Stimulated activated naive CD8-positive, alpha-beta T cell treated with anti-CD3 and anti-CD28 coated beads, Interleukin-15, Interleukin-2, amounts not matched to agents 100 U/mL and 50 U/mL, for 24 hours (primary cell): ENCODE measurements around the gene MLX.

Source experiments
- ATAC-seq: fragments of 150-1000 bp; cut with Tn5 transposase; one replicate; pipeline ENCODE4 v1.10.0; 2021
- DNase-seq: peaks from one replicate; pipeline ENCODE4 v3.0.0; 2021

The MLX gene, protein sequence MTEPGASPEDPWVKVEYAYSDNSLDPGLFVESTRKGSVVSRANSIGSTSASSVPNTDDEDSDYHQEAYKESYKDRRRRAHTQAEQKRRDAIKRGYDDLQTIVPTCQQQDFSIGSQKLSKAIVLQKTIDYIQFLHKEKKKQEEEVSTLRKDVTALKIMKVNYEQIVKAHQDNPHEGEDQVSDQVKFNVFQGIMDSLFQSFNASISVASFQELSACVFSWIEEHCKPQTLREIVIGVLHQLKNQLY

DNA sequence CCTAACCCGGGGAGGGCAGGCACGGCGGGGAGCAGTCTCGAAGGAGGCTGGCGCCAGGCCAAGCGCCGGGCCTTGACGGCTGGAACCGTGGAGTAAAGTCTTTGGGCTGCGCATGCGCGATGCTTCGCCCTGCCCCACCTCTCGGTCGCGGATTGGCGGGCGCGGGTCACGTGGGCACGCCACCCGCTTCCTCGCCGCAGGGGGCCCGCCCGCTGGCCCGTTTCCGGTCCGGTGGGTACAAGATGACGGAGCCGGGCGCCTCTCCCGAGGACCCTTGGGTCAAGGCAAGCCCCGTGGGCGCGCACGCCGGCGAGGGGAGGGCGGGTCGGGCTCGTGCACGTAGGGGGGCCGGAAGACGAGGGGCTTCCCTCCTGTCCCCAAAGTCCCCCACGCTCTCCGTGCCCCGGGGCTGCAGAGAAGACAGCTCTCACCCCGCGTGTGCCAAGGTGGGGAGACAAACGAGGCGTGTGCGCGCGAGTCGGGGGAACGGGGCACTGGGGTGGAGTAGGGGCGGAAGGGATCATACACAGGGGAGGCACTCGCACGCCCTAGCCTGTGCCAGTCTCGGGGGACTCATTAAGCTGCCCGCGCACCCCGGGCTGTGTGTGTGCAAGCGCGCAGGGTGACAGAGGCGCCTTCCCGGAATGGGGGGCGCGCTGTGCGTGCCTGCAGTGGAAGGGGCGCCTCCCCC lies at the start of gene MLX:
MLX (plus strand) TSS at position 218 of the 691 bp plus-strand sequence; CDS start at position 243, 25 bp downstream.
- ATAC-seq, result peak; percentile 75
- peak; percentile 95 for DNase-seq

DNA sequence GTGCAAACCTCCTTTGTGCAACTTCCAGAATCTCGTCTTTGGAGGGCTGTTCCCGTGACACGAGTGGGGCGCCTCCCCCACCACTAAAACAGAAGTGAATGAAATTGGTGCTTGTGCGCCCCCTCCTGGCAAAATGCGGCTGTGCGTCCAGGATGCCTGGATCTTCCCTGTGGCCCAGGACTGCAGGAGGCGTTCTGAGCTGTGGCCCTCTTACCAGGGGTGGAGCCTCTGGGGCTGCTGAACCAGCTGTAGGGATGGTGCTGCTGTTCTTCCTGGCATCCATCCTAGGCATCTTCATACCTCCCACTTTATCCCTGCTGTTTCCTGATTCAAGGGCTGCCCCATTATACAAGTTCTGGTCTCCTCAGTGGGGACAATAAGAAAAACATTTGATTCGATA lies 49.4 kb upstream of the MLX start:
- ATAC-seq, result peak; percentile 84
- peak; percentile 87 for DNase-seq

DNA sequence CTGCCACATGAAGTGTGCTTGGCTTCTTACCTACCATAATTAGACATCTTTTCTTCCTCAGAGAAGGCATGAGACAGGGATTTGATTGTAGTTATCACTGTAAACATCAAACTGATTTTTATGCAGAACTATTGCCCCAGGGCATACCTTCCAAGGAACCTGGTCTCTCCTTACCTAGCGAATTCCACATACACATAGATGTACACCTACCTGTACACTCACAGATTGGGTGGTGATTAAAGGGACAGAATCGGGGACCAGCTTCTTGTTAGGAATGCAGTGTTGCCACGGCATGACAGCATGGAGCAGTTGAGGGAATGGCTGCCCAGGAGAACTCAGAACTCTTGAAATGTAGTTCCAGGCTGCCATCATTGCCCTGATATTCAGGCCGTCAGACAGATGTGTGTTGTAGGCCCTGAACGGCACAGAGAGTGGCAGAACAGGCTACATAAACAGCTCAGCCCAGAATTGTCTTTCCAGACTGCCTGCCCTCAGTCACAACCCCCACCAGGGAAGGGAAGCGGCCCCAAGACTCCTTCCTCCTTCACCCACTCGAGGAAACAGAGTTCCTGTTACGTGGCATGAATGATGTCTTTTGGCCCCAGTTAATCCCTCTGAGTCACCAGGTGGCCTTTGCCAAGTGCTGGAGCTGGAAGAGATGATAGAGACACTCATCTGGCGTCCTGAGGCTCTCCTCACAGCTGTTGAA lies 48.7 kb upstream of the MLX start:
- DNase-seq (no peak), ATAC-seq (no peak)

DNA sequence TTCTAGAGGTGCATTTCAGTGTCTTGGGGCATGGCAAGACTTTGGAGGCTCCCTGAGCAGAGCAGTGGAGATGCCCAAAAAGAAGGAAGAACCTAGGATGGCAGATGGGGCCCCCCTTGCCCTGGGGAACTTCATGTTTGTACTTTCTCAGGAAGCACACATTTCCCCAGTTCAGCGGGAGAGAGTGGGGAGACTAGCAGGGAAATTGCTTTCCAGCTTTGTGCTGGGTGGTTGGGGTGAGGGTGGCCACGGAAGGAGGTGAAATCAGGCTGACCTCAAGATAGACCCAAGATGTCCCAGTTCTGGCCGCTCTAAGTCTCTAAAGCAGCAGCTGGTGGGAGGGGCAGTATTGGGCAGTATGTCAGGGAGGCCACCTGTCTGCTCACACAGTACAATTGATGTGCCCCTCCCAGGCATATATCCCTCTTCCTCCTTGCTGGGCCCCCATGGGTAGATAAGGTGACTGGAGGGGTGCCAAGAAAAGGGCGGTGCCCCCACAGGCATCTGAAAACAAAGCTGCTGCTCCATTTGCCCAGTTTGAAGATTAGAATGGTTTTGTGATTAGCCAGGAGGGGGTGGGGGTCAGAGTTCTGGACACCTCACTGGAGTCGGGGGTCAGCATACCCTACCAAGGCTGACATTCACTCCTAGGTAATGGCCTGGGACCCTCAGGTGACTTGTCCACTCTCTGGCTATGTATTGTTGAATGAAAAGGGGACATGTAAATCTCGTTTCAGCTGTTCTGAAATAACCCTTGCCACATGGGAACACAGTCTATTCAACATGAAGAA lies 48.0 kb upstream of the MLX start:
- DNase-seq, result no peak
- ATAC-seq, result no peak

DNA sequence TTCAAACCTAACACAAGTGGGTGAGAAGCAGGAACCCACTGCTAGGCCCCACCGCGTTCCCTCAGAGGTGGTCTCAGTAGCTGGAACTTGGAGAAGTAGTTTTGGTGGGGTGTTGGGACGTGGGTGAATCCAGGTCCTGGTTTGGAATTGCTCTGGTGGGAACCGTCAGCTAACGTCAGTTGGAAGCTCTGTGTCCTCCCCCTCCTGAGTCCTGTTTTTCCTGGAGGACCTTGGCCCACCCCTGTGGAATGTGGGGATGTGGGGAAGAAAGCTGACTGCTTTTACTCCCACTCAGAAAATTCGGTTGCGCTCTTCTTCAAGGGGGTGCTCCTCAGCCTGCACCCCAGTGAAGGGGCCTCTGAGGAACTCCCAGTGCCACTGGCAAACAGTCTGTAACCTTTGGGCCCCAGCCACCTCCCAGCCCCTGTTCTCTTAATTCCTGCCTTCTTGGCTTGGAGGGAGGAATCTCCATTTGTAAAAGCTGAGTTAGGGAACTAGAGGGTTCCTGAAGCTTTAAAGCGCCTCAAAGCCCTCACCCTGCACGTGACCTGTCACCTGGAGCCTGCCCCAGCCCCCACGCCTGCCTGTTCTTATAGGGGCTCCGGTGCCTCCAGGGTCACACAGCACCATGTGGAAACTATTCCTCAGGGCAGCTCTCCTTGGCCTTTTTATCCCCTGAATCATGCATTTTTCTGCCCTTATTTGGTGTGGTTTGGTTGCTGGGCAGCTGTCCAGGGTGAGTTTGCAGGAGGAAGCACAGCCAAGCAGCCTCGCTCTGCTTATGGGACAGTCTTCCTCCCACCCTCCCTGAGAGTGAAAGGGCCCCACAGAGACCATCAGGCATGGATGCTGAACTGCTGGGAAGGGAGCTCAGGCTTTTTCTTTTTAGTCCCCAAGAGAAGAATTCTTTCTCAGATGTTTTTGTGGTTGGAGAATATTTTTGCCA lies 47.1 kb upstream of the MLX start:
- no peak for ATAC-seq
- DNase-seq, result no peak

DNA sequence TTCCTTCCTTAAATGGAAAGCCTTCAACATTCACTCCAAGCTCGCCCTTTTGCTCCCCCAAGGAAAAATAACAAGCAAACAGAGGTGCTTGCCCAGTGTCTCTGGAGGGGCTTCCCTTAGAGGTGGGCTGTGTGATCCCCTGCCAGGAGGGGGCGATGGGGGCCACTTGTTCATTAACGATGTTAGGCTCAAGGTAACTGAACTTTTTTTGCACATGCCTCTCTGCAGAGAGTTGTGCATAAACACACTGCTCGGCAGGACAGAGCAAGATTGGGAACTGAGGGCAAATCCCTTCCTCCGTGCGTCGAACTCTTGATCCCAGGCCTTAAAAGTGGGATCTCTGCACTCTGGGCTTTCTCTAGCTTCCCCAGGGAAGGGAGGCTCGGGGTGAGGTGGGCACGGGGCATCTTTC lies 46.4 kb upstream of the MLX start:
- DNase-seq, result peak; percentile 50
- ATAC-seq, result no peak

DNA sequence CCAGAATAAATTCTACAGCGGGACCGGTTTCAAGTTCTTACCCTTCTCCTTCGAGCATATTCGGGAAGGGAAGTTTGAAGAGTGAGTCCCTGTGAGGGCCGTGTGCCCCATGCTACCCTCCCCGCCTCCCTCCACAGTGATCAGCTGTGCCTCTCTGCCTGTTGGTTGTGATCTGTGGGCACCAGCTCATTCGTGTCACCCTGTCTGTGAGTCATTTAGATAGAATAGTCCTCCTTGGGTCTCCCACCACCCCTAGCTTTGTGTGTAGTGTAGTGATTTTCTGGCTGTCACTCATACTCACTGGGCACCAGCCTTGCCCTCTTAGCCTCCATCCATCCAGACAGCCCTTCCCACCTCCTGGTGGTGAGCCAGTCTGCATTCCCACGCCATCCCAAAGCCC lies 45.9 kb upstream of the MLX start:
- ATAC-seq (peak; percentile 35), DNase-seq (no peak)

DNA sequence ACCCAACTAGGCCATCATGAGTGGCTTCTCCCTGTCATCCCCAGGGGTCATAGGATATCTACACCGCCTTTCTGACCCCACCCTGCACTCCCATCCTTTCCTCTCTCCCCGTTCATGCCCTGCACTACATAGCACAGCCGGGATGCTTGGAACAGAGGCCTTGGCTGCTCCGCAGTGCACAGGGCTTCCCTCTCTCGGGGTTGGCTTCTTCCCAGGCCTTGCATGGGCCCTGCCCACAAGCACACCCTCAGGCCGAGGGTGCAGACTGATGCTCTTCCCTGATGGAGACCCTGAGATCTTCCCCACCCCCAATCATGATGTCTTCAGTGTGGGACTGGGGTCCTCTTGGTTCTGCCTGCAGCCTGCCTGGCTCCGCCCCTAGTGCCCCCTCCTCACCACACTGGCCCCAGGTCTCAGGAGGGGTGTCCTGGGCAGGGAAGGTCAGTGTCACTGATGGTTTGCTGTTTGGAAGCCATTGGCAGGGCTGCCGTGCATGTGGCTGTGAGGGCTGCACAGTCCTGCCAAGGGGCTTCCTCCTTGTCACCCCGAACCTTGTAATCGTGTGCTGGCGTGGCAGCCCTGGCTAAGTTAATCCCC lies 45.1 kb upstream of the MLX start:
- ATAC-seq, result no peak
- DNase-seq, result no peak

DNA sequence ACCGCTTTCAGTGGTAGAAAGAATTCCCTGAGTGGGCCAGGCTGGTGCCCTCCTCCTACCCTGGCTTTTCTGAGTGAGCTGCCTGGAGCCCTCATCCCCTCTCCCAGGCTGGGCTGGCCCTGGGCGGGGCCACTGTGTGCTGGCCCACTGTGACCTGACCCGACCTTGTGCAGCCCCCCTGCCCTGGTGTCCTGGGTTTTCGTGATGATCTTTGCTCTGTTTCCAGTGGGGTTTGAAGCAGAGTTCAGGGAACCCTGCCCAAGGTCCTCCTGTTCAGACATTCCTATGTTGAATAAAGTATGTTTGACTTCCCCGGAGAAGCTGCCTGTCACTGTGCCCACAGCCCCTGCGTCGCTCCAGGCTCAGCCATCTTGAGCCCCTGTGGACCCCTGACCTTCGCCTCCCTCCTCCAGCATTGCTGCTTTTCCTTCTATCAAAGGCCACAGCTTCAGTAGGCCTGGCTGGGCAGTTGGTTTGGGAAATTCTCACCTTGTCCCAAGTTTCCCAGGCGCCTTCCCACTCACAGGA lies 44.6 kb upstream of the MLX start:
- no peak for ATAC-seq
- no peak for DNase-seq

DNA sequence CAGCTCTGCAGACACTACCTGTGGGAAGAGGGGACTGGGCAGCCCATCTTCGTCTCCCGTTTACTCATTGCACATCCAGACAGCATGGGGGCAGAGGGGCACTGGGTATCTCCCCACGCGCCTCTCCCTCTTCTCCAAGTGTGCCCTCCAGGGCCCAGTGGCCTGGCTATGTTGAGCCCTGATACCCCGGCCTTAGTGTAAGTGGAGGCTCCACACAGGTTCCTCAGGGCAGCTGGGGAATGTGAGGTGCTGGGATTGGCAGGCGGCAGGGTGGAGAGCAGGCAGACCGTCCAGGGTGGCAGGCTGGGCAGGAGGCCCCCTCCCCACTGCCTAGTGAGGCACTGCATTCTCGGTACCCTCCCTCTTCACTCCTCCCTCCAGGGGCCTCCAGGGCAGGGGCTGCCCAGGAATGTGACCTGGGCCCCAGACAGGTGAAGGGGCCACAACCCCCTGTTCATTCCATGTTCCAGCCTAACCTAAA lies 44.1 kb upstream of the MLX start:
- DNase-seq (no peak), ATAC-seq (no peak)

DNA sequence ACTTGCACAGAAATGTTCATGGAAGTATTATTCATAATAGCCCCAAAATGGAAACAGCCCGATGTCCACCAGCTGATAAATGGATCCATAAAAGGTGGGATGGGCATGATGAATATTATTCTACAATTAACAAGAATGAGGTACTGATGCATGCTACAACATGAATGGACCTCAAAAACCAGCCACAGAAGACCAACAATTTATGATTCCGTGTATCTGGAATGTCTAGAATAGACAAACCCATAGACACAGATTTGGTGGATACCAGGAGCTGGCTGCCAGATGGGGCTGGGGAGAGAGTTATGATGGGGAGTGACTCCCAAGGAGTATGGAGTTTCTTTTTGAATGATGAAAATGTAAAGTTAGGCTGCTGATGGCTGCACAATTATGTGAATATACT lies 41.7 kb upstream of the MLX start:
- DNase-seq (no peak), ATAC-seq (no peak)

DNA sequence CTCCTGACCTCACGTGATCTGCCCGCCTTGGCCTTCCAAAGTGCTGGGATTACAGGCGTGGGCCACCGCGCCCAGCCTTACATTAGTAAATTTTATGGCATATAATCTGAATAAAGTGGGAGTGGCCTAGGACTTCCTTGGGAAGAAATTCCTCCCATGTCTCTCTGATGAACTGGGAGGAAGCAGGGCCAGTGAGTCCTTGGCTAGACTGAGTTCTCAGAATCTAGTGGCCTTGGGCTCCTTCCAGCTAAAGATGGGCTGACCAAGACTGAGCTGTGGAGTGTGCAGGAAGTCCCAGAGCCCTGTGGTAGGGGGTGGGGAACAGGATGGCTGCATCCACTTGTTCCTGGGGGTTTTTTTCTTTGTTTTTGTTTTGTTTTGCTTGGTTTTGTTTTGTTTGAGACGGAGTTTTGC lies 40.9 kb upstream of the MLX start:
- ATAC-seq, result no peak

DNA sequence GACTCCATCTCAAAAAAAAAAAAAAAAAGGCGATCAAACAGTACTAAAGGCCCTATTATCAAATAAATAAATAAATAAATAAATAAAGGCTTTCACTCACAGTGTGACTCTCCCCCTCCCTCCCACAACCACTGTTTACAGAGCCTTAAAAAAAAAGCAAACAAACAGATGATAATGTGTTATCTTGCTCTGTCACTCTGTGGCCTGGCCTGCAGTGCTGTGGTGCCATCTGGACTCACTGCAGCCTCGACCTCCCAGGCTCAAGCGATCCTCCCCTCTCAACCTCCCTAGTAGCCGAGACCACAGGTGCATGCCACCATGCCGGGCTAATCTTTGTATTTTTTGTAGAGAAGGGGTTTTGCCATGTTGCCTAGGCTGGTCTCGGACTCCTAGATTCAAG lies 39.0 kb upstream of the MLX start:
- ATAC-seq (no peak), DNase-seq (no peak)

More for the DNA sequence above, 40.9 kb upstream of the MLX start:
- no peak for DNase-seq

DNA sequence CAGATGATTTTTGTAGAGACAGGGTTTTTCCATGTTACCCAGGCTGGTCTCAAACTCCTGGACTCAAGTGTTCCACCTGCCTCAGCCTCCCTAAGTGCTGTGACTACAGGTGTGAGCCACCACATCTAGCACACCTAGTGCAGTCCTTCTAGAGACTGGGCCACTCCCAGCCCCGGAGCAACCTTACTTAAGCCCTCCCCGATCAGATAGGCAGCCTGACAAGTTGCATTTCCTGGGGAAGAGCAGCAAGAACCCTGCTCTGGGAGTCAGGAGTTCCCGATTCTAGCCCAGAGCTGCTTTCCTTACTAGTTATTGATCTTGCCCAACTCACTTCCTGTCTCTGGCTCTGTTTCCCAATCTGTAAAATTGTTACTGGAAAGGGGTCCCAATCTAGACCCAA lies 37.8 kb upstream of the MLX start:
- no peak for ATAC-seq
- DNase-seq, result no peak

DNA sequence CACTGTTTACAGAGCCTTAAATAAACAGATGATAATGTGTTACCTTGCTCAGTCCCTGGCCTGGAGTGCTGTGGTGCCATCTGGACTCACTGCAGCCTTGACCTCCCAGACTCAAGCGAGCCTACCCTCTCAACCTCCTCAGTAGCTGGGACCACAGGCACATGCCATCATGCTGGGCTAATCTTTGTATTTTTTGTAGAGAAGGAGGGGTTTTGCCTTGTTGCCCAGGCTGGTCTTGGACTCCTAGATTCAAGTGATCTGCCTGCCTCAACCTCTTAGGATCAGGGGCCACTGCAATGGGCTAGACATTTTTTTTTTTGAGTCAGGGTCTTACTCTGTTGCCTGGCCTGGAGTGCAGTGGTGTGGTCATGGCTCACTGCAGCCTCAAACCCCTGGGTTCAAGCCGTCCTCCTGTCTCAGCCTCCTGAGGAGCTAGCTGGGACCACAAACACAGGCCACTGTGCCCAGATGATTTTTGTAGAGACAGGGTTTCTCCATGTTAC lies 35.9 kb upstream of the MLX start:
- no peak for DNase-seq
- ATAC-seq, result no peak

DNA sequence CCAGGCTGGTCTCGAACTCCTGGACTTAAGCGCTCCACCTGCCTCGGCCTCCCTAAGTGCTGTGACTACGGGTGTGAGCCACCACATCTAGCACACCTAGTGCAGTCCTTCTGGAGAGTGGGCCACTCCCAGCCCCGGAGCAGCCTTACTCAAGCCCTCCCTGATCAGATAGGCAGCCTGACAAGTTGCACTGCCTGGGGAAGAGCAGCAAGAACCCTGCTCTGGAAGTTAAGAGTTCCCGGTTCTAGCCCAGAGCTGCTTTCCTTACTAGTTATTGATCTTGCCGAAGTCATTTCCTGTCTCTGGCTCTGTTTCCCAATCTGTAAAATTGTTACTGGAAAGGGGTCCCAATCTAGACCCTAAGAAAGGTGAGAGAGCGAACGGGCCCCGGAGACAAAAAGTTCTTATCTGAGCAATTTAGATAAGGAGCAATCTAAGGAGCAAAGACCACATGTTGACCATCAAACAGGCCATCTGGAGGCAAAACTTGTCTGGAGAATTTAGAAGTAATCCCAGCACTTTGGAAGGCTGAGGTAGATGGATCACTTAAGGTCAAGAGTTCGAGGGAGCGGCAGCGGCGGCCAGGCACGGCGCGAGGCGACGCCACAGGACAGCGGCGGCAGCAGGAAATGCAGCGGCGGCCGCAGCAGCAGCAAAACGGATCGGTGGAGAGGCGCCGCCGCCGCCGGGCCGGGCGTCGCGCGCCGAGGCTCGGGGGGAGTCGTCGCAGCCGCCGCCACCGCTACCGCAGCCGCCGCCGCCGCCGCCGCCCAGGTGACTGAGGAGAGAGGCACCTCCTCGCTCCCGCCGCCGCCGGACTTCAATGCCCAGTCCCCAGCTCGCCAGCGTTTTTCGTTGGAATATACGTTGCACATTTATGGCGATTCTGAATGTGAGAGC lies 35.2 kb upstream of the MLX start:
- ATAC-seq, result no peak
- DNase-seq, result peak; percentile 66

DNA sequence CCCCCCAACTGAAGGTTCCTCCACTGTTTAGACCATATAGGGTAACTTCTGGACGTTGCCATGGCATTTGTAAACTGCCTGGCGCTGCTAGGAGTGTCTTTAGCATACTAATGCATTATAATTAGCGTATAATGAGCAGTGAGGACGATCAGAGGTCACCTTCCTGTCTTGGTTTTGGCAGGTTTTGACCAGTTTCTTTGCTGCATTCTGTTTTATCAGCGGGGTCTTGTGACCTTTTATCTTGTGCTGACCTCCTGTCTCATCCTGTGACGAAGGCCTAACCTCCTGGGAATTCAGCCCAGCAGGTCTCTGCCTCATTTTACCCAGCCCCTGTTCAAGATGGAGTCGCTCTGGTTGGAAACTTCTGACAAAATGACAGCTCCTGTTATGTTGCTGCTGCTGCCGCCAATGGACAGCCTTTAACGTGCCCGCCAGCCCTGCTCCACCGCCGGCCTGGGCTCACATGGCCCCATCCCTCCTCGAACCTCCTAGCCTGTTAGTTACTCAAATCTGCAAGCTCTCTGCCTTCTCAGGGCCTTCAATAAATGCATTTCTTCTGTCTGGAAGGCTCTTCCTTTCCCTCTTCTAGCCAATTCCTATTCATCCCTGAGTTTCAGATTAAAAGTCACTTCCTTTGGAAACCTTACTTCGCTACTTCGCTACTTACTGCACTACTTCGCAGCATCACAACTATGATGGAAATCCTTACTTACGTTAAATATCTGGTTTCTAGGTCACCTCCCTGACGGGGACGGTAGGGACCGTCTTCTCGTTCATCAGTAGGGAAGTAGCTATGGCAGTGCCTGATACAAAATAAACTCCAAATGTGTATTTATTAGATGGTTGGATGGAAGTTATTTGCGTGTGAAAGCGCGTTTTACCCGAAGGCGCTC lies 31.5 kb upstream of the MLX start:
- no peak for DNase-seq
- peak; percentile 2 for ATAC-seq

DNA sequence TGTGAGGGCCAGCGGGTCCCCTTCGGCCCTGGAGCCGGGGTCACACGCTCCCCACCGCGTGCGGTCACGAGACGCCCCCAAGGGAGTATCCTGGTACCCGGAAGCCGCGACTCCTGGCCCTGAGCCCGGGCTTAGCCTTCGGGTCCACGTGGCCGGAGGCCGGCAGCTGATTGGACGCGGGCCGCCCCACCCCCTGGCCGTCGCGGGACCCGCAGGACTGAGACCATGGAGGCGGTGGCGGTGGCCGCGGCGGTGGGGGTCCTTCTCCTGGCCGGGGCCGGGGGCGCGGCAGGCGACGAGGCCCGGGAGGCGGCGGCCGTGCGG lies 30.9 kb upstream of the MLX start, which contains the start of gene NAGLU:
NAGLU (plus strand) TSS at position 194 of the 324 bp plus-strand sequence; CDS start at position 226, 32 bp downstream.
- ATAC-seq (peak; percentile 93), DNase-seq (peak; percentile 94)
